ENCODE results near the gene PLCH1. TPM values are rescaled to one million over a fixed set of nuclear protein-coding genes. Genes with fewer than 3 reads are reported as not detected.

The PLCH1 gene
- total RNA-seq, 1 experiment from 2014 or later = 8.9 TPM

- TF ChIP-seq ZMAT4 (CRISPR knock-in tag; IDR thresholded peaks at IDR 0.05) (no peak), ZNF671 (CRISPR knock-in tag; IDR thresholded peaks at IDR 0.05) (no peak)
These were observed 140.7 kb downstream of the PLCH1 start (continued) for GRCh38 chr3:155604126-155604525.

- Mint-ChIP-seq H3K27ac (no peak overlapping the region), H3K36me3 (no peaks in the 10 kb centered on the region), H3K4me3 (no peak overlapping the region), H3K4me1 (peaks cover 38% of the 10 kb centered on the region), H3K9me3 (no peaks in the 10 kb centered on the region), H3K27me3 (ENCODE audit: low read depth) (no peaks in the 10 kb centered on the region)
- no peak for TF ChIP-seq ATF3 (CRISPR knock-in tag; conservative IDR thresholded peaks at IDR 0.05)
- no peak for TF ChIP-seq TCF7 (CRISPR knock-in tag; IDR thresholded peaks at IDR 0.05; ENCODE audit: low read depth)
- no peak for TF ChIP-seq CBFB (CRISPR knock-in tag; IDR thresholded peaks at IDR 0.05; ENCODE audit: low read depth)
- TF ChIP-seq IRF1 (CRISPR knock-in tag; IDR thresholded peaks at IDR 0.05) = no peak
- no peak for TF ChIP-seq ZMAT4 (CRISPR knock-in tag; IDR thresholded peaks at IDR 0.05)
- TF ChIP-seq ATF6 (CRISPR knock-in tag; IDR thresholded peaks at IDR 0.05) = no peak
- no peak for TF ChIP-seq CREM (CRISPR knock-in tag; IDR thresholded peaks at IDR 0.05)
- TF ChIP-seq MYBL2 (CRISPR knock-in tag; IDR thresholded peaks at IDR 0.05) = no peak
- no peak for TF ChIP-seq ZNF138 (CRISPR knock-in tag; conservative IDR thresholded peaks at IDR 0.05)
- DNase-seq (ENCODE audit: low spot score) (no peak), ATAC-seq (no peak)
- ChIA-PET POLR2A (no interaction called here), CTCF (no interaction called here)
These were observed 141.6 kb downstream of the PLCH1 start for GRCh38 chr3:155603302-155603701.

GRCh38 chr3:155602307-155602706, 142.6 kb downstream of the PLCH1 start:
- Mint-ChIP-seq H3K4me3 (no peak overlapping the region), H3K4me1 (peaks cover 32% of the 10 kb centered on the region), H3K27ac (no peak overlapping the region), H3K27me3 (ENCODE audit: low read depth) (no peaks in the 10 kb centered on the region), H3K36me3 (no peaks in the 10 kb centered on the region), H3K9me3 (no peaks in the 10 kb centered on the region)
- POLR2A ChIA-PET = no interaction called here
- no peak for DNase-seq (ENCODE audit: low spot score)
- TF ChIP-seq ZBTB43 (CRISPR knock-in tag; IDR thresholded peaks at IDR 0.05) (no peak), ZNF138 (CRISPR knock-in tag; conservative IDR thresholded peaks at IDR 0.05) (no peak), SMAD3 (CRISPR knock-in tag; IDR thresholded peaks at IDR 0.05; ENCODE audit: borderline replicate concordance) (no peak), ZNF396 (CRISPR knock-in tag; IDR thresholded peaks at IDR 0.05; ENCODE audit: borderline replicate concordance) (no peak), ZNF232 (CRISPR knock-in tag; IDR thresholded peaks at IDR 0.05) (no peak), GRHL2 (CRISPR knock-in tag; IDR thresholded peaks at IDR 0.05; ENCODE audit: insufficient replicate concordance, severe bottlenecking) (no peak), GTF2I (CRISPR knock-in tag; conservative IDR thresholded peaks at IDR 0.05) (no peak)
- ATAC-seq = no peak
- CTCF ChIA-PET = no interaction called here

DNA sequence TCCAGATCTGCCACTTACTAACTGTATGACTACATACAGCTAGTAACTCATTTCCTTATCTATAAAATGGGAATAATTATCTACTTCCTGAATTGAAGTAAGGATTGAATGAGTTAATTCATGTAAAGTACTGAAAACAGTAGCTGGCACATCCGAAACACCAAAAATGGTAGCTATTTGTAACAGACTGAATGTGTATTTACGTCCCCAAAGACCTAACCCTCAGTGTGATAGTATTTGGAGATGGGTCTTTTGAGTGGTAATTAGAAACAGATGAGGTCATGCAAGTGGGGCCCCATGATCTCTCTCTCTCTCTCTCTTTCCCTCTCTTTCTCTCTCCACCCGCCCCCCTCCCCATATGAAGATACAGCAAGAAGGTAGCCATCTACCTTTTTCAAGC, 146.2 kb downstream of the PLCH1 start:
- H3K27me3 Mint-ChIP-seq (ENCODE audit: low read depth) = no peaks in the 10 kb centered on the region
- H3K4me1 Mint-ChIP-seq = peaks cover 14% of the 10 kb centered on the region
- 0 out of 2 replicates have a peak, but pooled peaks cover under 1% of the 10 kb centered on the region for H3K36me3 Mint-ChIP-seq
- CTCF ChIA-PET = interaction anchor here (0.6 kb wide), 1 partner anchor 22 kb away, joined by 3 read pairs; no protein-coding TSS in a partner anchor
- no peaks in the 10 kb centered on the region for H3K9me3 Mint-ChIP-seq
- ATAC-seq = no peak
- TF ChIP-seq SMAD4 (CRISPR knock-in tag; IDR thresholded peaks at IDR 0.05) = no peak
- no peak for TF ChIP-seq NR3C1 (CRISPR knock-in tag; conservative IDR thresholded peaks at IDR 0.05; ENCODE audit: low read depth)
- no peak for DNase-seq (ENCODE audit: low spot score)
- no peak overlapping the region for H3K4me3 Mint-ChIP-seq
- H3K27ac Mint-ChIP-seq = no peak overlapping the region
- POLR2A ChIA-PET = no interaction called here
